ENCODE data around the gene MYLK3.

DNA sequence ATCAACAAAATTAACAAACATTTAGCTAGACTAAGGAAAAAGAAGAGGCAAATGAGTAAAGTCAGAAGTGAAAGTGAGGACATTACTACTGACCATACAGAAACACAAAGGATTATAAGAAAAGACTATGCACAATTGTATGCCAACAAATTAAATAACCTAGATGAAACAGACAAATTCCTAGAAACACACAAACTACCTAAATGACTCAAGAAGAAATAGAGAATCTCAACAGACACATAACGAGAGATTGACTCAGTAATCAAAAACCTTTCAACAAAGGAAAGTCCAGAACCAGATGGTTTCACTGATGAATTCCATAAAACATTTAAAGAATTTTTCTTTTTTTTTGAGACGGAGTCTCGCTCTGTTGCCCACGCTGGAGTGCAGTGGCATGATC is 35.7 kb upstream of the MYLK3 start:
- TF ChIP-seq, protein P1, sequence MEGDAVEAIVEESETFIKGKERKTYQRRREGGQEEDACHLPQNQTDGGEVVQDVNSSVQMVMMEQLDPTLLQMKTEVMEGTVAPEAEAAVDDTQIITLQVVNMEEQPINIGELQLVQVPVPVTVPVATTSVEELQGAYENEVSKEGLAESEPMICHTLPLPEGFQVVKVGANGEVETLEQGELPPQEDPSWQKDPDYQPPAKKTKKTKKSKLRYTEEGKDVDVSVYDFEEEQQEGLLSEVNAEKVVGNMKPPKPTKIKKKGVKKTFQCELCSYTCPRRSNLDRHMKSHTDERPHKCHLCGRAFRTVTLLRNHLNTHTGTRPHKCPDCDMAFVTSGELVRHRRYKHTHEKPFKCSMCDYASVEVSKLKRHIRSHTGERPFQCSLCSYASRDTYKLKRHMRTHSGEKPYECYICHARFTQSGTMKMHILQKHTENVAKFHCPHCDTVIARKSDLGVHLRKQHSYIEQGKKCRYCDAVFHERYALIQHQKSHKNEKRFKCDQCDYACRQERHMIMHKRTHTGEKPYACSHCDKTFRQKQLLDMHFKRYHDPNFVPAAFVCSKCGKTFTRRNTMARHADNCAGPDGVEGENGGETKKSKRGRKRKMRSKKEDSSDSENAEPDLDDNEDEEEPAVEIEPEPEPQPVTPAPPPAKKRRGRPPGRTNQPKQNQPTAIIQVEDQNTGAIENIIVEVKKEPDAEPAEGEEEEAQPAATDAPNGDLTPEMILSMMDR (IDR thresholded peaks at IDR 0.05) = no peak
- no peak for TF ChIP-seq POLR2A (IDR thresholded peaks at IDR 0.05)

Data from lower leg skin (tissue), 3 donors.